Transverse colon (tissue), 4 donors: ENCODE measurements around the gene OMP.

Experiments used
- POLR2A ChIP-seq: fragments of 450-650 bp; IDR thresholded peaks from one replicate; pipeline ENCODE4 v1.6.1; 2016; ENCODE audit warnings: antibody characterized with exemption, mild to moderate bottlenecking, moderate library complexity
- POLR2AphosphoS5 ChIP-seq, 3 donors: sonication (generic); formaldehyde crosslinking; IDR thresholded peaks; one replicate each; pipeline ENCODE4 v1.6.1; 2016; ENCODE audit warnings: antibody characterized with exemption in 3 of 3
- TF ChIP-seq, protein P1 (sequence below), 5 experiments: fragments of 200-600 bp in 3 of 5; fragments of 450-650 bp in 2 of 5; sonication (generic) in 3 of 5; IDR thresholded peaks; 1 replicate in 2 of 5; 2 replicates in 3 of 5; pipeline ENCODE4 v1.5.1; 2016 to 2017; ENCODE audit warnings: antibody characterized with exemption in 5 of 5, inconsistent platforms in 3 of 5, mild to moderate bottlenecking in 2 of 5, moderate library complexity in 1 of 5

DNA sequence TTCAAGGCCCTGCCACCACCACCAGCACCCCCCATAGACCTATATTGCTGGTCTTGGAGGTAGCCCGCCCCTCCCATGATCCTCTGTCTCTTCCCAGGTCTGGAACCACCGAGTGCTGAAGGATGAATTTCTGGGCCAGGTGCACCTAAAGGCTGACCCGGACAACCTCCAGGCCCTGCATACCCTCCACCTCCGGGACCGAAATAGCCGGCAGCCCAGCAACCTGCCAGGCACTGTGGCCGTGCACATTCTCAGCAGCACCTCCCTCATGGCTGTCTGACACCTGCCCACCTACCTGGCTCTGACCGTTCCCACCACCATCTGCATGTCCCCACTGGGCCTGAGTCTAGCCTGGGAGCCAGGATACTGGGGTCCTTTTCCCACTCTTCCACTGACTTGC is 21.0 kb downstream of the OMP start:
- TF ChIP-seq POLR2A (no peak), POLR2AphosphoS5 (IDR thresholded peaks at IDR 0.05) (no peak)
- TF ChIP-seq, protein P1, sequence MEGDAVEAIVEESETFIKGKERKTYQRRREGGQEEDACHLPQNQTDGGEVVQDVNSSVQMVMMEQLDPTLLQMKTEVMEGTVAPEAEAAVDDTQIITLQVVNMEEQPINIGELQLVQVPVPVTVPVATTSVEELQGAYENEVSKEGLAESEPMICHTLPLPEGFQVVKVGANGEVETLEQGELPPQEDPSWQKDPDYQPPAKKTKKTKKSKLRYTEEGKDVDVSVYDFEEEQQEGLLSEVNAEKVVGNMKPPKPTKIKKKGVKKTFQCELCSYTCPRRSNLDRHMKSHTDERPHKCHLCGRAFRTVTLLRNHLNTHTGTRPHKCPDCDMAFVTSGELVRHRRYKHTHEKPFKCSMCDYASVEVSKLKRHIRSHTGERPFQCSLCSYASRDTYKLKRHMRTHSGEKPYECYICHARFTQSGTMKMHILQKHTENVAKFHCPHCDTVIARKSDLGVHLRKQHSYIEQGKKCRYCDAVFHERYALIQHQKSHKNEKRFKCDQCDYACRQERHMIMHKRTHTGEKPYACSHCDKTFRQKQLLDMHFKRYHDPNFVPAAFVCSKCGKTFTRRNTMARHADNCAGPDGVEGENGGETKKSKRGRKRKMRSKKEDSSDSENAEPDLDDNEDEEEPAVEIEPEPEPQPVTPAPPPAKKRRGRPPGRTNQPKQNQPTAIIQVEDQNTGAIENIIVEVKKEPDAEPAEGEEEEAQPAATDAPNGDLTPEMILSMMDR (IDR thresholded peaks at IDR 0.05) = no peak
